HEK293 (cell line): ENCODE results near the gene GIGYF1.

ENCODE experiments used
- CTCF ChIA-PET: fragments of 350-600 bp; formaldehyde crosslinking; extraction: SDS; loops from one replicate; lab custom pipeline; 2021; ENCODE audit warnings: antibody characterized with exemption; lab: Yijun Ruan, JAX
- POLR2A ChIA-PET: fragments of 300-600 bp; formaldehyde crosslinking; extraction: SDS; loops from one replicate; lab custom pipeline; 2020; ENCODE audit warnings: antibody characterized with exemption, inconsistent platforms; lab: Yijun Ruan, JAX
- H3K27ac ChIP-seq: fragments of 200-500 bp; sonication (Bioruptor generic); 2 replicates; pipeline ENCODE4 v1.5.1; 2014; ENCODE audit warnings: low read depth, low read length, control low read depth, inconsistent platforms; ENCODE audit errors: extremely low read depth
- H3K36me3 ChIP-seq, 2 experiments: fragments of 200-500 bp in 1 of 2; sonication (Bioruptor generic) in 1 of 2; 1 replicate in 1 of 2; 2 replicates in 1 of 2; pipeline ENCODE4 v1.5.1; 2014 to 2017; ENCODE audit warnings: inconsistent platforms in 2 of 2, low read length in 2 of 2; ENCODE audit not compliant: control insufficient read depth in 2 of 2, insufficient read depth in 1 of 2
- H3K4me1 ChIP-seq: fragments of 200-500 bp; sonication (Bioruptor generic); 2 replicates; pipeline ENCODE4 v1.5.1; 2014; ENCODE audit warnings: mild to moderate bottlenecking, low read length, inconsistent platforms; ENCODE audit not compliant: control insufficient read depth, insufficient read depth
- H3K4me3 ChIP-seq: 2 replicates; pipeline ENCODE4 v1.5.1; 2011; ENCODE audit warnings: low read depth, mild to moderate bottlenecking, control low read depth, low read length, moderate library complexity
- H3K9me3 ChIP-seq: fragments of 200-500 bp; sonication (Bioruptor generic); 2 replicates; pipeline ENCODE4 v1.5.1; 2014; ENCODE audit warnings: low read depth, low read length, inconsistent platforms; ENCODE audit not compliant: control insufficient read depth, insufficient read depth
- BCL11A ChIP-seq: fragments of 450-650 bp; formaldehyde crosslinking; IDR thresholded peaks from 2 replicates; pipeline ENCODE4 v1.5.1; 2016; ENCODE audit warnings: low read depth, missing biosample characterization, missing genetic modification characterization
- HOXC10 ChIP-seq: sonication (generic); formaldehyde crosslinking; IDR thresholded peaks from 2 replicates; pipeline ENCODE4 v1.8.1; 2023; ENCODE audit warnings: mild to moderate bottlenecking, missing genetic modification reagents
- KLF1 ChIP-seq: fragments of 450-650 bp; formaldehyde crosslinking; IDR thresholded peaks from 2 replicates; pipeline ENCODE4 v1.5.1; 2016; ENCODE audit warnings: missing biosample characterization, missing genetic modification characterization
- KLF10 ChIP-seq: fragments of 450-650 bp; IDR thresholded peaks from 2 replicates; pipeline ENCODE4 v1.5.1; 2018; ENCODE audit warnings: missing biosample characterization, mild to moderate bottlenecking, missing genetic modification characterization
- PATZ1 ChIP-seq: fragments of 450-650 bp; formaldehyde crosslinking; IDR thresholded peaks from 2 replicates; pipeline ENCODE4 v1.5.1; 2016; ENCODE audit warnings: missing biosample characterization, missing genetic modification characterization
- SALL2 ChIP-seq: fragments of 450-650 bp; formaldehyde crosslinking; IDR thresholded peaks from 2 replicates; pipeline ENCODE4 v1.5.0; 2017; ENCODE audit warnings: missing biosample characterization, mild to moderate bottlenecking, missing genetic modification characterization, borderline replicate concordance
- SP3 ChIP-seq: fragments of 450-650 bp; formaldehyde crosslinking; IDR thresholded peaks from 2 replicates; pipeline ENCODE4 v1.5.1; 2016; ENCODE audit warnings: missing biosample characterization, missing genetic modification characterization
- ZBTB7A ChIP-seq: fragments of 450-650 bp; formaldehyde crosslinking; IDR thresholded peaks from 2 replicates; pipeline ENCODE4 v1.5.1; 2016; ENCODE audit warnings: low read depth, missing biosample characterization, missing genetic modification characterization
- ZFHX2 ChIP-seq: fragments of 450-650 bp; formaldehyde crosslinking; conservative IDR thresholded peaks from 2 replicates; pipeline ENCODE4 v1.5.1; 2016; ENCODE audit warnings: missing biosample characterization, missing genetic modification characterization
- ZFP3 ChIP-seq: fragments of 450-650 bp; formaldehyde crosslinking; IDR thresholded peaks from 2 replicates; pipeline ENCODE4 v1.5.1; 2016; ENCODE audit warnings: low read depth, missing biosample characterization, missing genetic modification characterization
- ZFP37 ChIP-seq: fragments of 450-650 bp; formaldehyde crosslinking; IDR thresholded peaks from 2 replicates; pipeline ENCODE4 v1.5.1; 2016; ENCODE audit warnings: missing biosample characterization, missing genetic modification characterization
- ZNF121 ChIP-seq: fragments of 450-650 bp; formaldehyde crosslinking; IDR thresholded peaks from 2 replicates; pipeline ENCODE4 v1.5.1; 2016; ENCODE audit warnings: missing biosample characterization, missing genetic modification characterization
- ZNF280D ChIP-seq: fragments of 450-650 bp; formaldehyde crosslinking; IDR thresholded peaks from 2 replicates; pipeline ENCODE4 v1.5.1; 2016; ENCODE audit warnings: missing biosample characterization, missing genetic modification characterization
- ZNF341 ChIP-seq: fragments of 450-650 bp; formaldehyde crosslinking; IDR thresholded peaks from 2 replicates; pipeline ENCODE4; 2016; ENCODE audit warnings: low read depth, missing biosample characterization, missing genetic modification characterization
- ZNF660 ChIP-seq: fragments of 450-650 bp; IDR thresholded peaks from 2 replicates; pipeline ENCODE4 v1.5.1; 2018; ENCODE audit warnings: missing biosample characterization, mild to moderate bottlenecking, missing genetic modification characterization
- ZNF701 ChIP-seq: fragments of 450-650 bp; formaldehyde crosslinking; IDR thresholded peaks from 2 replicates; pipeline ENCODE4 v1.5.1; 2016; ENCODE audit warnings: missing biosample characterization, missing genetic modification characterization
- ZNF76 ChIP-seq: fragments of 450-650 bp; formaldehyde crosslinking; IDR thresholded peaks from 2 replicates; pipeline ENCODE4; 2016; ENCODE audit warnings: low read depth, missing biosample characterization, missing genetic modification characterization, borderline replicate concordance
- ZSCAN16 ChIP-seq: fragments of 450-650 bp; formaldehyde crosslinking; IDR thresholded peaks from 2 replicates; pipeline ENCODE4 v1.5.1; 2016; ENCODE audit warnings: missing biosample characterization, missing genetic modification characterization
- TF ChIP-seq, protein P1 (sequence below): fragments of 450-650 bp; formaldehyde crosslinking; optimal IDR thresholded peaks from 2 replicates; pipeline ENCODE3; 2016; ENCODE audit warnings: missing biosample characterization, mild to moderate bottlenecking, missing genetic modification characterization
- TF ChIP-seq, protein P2 (sequence below): fragments of 450-650 bp; formaldehyde crosslinking; IDR thresholded peaks from 2 replicates; pipeline ENCODE4 v1.5.1; 2016; ENCODE audit warnings: missing biosample characterization, missing genetic modification characterization
- TF ChIP-seq, protein P3 (sequence below): fragments of 450-650 bp; formaldehyde crosslinking; IDR thresholded peaks from 2 replicates; pipeline ENCODE4 v1.5.1; 2016; ENCODE audit warnings: missing biosample characterization, missing genetic modification characterization, borderline replicate concordance

The GIGYF1 gene

GRCh38 chr7:100676501-100677306, 17.3 kb downstream of the GIGYF1 start (continued):
- no peak for TF ChIP-seq ZNF280D (tag by site-specific recombination)
- TF ChIP-seq ZNF76 (tag by site-specific recombination), result no peak
- no peak for TF ChIP-seq HOXC10 (CRISPR knock-in tag)
- TF ChIP-seq BCL11A (tag by site-specific recombination), result 0 out of 2 replicates have a peak, but pooled peaks have one; percentile 48
- no peak for TF ChIP-seq ZNF701
- no peak for TF ChIP-seq ZFP37
- peak; percentile 98 for TF ChIP-seq ZNF121 (tag by site-specific recombination)
- no peak for TF ChIP-seq SALL2 (tag by site-specific recombination)
- peak; percentile 52; the same call in 1 of the 2 replicates for TF ChIP-seq PATZ1 (tag by site-specific recombination)
- peak; percentile 51 for TF ChIP-seq ZFHX2

DNA sequence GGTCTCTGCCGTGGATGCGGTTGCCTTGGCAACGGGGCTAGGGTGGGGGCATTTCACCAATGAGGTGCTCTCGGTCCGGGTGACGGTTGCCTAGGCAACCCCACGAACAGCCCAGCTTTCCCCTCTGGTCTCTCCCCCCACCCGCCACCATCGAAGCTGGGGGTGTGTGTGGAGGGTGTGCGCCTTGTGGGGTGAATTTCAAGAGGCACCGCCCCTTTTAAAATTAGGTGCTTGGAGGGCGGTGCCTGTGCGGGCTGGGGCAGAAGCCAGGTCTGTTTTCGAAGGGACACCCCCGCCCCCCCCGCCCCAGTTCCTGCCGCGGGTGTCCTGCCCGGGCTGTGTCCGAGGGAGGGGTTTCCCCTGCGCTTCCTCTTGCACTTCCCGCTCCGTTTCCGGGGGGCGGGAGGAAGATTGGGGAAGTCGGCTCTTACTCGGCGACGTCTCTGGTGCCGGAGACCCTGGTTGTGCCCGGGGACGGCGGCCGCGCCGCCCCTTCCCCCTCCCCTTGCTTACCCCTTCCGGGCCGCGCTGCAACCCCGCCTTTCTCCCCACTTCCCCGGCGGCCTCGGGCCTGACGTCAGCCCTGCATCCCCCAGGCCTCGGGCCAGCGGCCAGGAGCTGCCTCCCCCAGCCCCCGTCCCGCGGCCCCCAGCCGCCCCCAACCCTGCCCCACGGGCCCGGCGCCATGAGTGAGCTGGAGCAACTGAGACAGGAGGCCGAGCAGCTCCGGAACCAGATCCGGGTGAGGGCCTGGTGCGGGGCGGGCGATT, 18.3 kb downstream of the GIGYF1 start:
- Histone ChIP-seq H3K36me3 (peaks cover 0 to 41% of the 10 kb centered on the region in 2 experiments; a peak in 2 of 3 replicates), H3K27ac (no peak overlapping the region; the same call in 1 of the 2 replicates), H3K9me3 (no peaks in the 10 kb centered on the region), H3K4me1 (peaks cover 6% of the 10 kb centered on the region; the same call in 1 of the 2 replicates), H3K4me3 (peak overlapping the region; percentile 97)
- CTCF ChIA-PET, result interaction anchor here (1.2 to 8.4 kb wide), 2 partner anchors 16 to 30 kb away, joined by 4 to 77 read pairs; partner anchors contain the start of gene POP7
- POLR2A ChIA-PET, result interaction anchor here (3.8 kb wide), 1 partner anchor 90 kb away, joined by 26 read pairs; the partner anchor contains the start of genes FBXO24 and LRCH4
- TF ChIP-seq KLF1 (tag by site-specific recombination) (peak; percentile 89), SP3 (tag by site-specific recombination) (peak; percentile 62), ZFP37 (no peak), ZNF660 (tag by site-specific recombination) (no peak), ZSCAN16 (tag by site-specific recombination) (no peak), ZFP3 (tag by site-specific recombination) (no peak), ZNF341 (tag by site-specific recombination) (peak; percentile 89), KLF10 (peak; percentile 97), ZBTB7A (tag by site-specific recombination) (0 out of 2 replicates have a peak, but pooled peaks have one; percentile 33)
- TF ChIP-seq, protein P1, sequence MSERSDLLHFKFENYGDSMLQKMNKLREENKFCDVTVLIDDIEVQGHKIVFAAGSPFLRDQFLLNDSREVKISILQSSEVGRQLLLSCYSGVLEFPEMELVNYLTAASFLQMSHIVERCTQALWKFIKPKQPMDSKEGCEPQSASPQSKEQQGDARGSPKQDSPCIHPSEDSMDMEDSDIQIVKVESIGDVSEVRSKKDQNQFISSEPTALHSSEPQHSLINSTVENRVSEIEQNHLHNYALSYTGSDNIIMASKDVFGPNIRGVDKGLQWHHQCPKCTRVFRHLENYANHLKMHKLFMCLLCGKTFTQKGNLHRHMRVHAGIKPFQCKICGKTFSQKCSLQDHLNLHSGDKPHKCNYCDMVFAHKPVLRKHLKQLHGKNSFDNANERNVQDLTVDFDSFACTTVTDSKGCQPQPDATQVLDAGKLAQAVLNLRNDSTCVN (tag by site-specific recombination), result peak; percentile 24
- TF ChIP-seq, protein P2, sequence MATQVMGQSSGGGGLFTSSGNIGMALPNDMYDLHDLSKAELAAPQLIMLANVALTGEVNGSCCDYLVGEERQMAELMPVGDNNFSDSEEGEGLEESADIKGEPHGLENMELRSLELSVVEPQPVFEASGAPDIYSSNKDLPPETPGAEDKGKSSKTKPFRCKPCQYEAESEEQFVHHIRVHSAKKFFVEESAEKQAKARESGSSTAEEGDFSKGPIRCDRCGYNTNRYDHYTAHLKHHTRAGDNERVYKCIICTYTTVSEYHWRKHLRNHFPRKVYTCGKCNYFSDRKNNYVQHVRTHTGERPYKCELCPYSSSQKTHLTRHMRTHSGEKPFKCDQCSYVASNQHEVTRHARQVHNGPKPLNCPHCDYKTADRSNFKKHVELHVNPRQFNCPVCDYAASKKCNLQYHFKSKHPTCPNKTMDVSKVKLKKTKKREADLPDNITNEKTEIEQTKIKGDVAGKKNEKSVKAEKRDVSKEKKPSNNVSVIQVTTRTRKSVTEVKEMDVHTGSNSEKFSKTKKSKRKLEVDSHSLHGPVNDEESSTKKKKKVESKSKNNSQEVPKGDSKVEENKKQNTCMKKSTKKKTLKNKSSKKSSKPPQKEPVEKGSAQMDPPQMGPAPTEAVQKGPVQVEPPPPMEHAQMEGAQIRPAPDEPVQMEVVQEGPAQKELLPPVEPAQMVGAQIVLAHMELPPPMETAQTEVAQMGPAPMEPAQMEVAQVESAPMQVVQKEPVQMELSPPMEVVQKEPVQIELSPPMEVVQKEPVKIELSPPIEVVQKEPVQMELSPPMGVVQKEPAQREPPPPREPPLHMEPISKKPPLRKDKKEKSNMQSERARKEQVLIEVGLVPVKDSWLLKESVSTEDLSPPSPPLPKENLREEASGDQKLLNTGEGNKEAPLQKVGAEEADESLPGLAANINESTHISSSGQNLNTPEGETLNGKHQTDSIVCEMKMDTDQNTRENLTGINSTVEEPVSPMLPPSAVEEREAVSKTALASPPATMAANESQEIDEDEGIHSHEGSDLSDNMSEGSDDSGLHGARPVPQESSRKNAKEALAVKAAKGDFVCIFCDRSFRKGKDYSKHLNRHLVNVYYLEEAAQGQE (tag by site-specific recombination), result no peak
- TF ChIP-seq, protein P3, sequence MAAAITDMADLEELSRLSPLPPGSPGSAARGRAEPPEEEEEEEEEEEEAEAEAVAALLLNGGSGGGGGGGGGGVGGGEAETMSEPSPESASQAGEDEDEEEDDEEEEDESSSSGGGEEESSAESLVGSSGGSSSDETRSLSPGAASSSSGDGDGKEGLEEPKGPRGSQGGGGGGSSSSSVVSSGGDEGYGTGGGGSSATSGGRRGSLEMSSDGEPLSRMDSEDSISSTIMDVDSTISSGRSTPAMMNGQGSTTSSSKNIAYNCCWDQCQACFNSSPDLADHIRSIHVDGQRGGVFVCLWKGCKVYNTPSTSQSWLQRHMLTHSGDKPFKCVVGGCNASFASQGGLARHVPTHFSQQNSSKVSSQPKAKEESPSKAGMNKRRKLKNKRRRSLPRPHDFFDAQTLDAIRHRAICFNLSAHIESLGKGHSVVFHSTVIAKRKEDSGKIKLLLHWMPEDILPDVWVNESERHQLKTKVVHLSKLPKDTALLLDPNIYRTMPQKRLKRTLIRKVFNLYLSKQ (tag by site-specific recombination), result no peak
